ENCODE results near the gene IGSF9.
A peak's percentile ranks its signal among the peaks of the same experiment; 100 is the strongest.

IGSF9 gene

DNA sequence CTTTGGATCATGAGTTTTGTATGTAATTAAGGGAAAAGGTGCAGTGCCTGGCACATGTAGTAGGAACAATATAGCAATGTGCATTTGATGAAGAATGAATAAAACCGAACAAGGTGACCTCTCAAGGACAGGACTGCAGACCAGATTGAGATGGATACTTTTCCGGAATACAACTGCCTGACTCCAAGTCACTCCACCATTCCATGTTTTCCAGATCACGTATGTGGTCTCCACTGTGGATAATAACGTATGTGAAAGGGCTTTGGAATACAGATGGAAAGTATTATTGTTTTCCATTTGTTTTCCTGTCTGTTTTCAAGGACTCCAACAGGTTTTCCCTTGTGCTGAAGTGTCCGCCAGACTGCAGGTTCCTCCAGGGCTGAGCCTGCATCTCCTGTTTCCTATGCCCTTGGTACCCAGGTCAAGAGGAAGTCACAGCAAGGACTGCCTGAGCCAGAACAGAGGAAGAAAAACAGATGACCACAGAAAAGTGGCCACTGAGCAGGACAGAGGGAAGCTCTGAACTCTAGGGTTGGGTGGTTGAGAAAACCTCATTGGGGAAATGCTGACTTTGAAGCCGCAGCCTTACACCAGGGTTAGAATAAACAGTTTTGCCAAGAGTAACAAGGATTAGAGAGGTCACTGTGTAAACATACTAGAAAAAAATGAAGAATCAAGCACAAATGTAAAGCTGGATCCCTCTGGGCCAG lies 49.4 kb downstream of the IGSF9 start:
- DNase-seq: no peak

DNA sequence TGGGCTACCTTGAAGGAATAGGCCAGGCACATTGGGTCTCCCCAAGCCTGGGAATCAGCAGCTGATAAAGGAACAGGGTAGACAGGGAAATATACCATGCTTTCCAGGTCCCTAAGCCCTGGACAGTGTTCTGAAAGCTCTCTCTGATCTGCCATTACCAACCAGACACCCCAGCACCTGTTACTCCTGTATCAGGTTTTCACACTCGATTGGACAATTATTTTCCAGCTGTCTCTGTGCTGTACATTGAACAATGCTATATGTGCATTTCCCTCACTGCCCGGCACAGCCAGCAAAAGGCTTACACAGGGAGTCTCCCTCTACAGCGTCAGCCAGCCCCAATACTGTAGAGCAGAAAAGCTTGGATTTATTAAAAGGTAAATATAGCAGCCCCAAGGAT lies 50.1 kb downstream of the IGSF9 start:
- DNase-seq: no peak

DNA sequence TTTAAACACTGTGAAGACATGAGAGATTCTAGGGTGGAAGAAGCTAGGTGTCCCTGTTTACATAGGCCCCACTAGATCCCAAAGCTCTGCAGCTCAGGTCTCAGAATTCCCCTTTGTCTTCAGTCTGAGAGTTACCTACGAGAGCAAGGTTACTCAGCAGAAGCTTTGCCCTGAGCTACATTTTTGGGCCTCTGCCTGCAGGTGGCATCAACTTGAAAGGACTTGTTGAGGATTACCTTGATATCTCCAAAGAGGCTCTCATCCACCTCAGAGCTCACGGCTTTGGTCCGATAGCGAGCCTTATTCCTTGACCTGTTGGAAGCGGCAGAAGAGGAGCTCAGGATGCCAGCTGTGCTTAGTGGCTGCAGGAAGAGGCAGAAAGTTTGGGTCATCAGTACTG lies 52.5 kb downstream of the IGSF9 start:
- DNase-seq: peak in 1 of 2 donors; percentile 33

DNA sequence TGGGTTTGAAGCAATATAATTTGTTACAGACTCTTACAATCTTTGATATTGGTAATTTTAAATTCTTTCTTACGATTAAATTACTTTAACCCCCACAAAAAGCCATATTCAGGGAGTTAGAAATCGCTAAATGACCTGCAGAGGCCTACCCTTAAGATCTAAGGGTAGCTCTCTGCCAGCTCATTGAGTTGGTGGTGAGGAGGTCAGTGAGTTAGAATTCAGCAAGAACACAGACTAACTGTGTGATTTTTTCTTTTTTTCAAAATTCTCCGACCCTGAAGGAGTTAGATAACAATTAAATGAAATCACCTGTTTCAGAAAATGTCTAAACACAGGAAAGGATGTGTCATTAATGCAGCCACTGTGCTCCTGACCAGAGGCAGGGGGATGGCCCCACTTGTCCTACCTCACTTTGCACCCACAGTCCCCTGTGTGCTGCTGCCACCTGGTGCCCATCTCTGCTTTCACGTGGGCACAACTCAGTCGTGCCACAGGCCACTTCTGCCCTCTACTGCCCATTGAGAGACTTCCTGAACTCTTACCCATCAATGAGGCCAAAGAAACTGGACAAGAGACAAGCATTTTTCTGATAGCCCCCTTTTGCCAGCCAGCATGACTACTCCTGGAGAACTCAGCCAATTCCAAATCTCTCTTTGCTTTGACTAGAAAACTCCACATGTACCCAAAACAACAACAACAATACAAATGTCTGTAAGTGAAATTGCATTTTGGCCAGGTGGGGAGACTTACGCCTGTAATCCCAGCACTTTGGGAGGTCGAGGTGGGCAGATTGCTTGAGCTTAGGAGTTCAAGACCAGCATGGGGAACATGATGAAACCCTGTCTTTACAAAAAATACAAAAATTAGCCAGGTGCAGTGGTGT lies 53.9 kb downstream of the IGSF9 start:
- DNase-seq: peak; percentile 83 to 87

DNA sequence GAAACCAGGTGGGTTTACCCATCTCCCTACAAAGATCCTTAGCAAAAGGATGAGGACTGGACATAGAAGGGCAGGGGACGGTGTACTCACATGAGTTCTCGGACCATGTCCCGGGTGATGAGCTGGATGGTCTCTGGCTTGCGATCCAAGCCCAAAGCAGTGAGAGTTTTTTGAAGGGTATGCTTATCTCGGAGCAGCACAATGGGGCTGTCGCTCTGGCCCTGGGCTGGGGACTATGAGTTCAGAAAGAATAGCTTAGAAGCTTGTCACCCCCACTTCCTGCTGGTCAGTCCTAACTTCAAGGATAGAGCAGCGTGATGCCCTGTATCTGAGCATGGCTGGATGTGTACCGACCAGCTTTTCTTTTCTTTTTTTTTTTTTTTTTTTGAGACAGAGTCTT lies 55.0 kb downstream of the IGSF9 start:
- DNase-seq: no peak

DNA sequence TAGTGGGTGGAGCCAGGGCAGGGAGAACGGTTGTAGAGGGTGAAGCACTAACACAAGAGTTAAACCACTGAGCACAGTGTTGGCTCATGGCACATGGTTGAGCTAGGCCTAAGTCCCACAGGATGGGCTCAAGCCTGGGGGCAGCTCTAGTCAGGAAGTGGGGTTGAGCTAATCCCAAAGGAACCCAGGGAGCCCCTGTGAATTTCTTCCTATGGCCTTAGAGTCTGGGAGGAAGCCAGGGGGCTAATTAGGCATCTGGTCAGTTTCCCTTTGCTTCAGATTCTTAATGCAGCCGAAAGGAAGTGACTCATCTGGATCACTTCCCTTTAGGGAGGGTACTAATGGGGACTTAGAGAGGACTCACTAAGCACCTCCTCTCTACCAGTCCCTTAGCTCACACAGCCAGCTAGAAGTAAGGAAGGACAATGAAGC lies 55.6 kb downstream of the IGSF9 start:
- peak; percentile 28 to 34 for DNase-seq

DNA sequence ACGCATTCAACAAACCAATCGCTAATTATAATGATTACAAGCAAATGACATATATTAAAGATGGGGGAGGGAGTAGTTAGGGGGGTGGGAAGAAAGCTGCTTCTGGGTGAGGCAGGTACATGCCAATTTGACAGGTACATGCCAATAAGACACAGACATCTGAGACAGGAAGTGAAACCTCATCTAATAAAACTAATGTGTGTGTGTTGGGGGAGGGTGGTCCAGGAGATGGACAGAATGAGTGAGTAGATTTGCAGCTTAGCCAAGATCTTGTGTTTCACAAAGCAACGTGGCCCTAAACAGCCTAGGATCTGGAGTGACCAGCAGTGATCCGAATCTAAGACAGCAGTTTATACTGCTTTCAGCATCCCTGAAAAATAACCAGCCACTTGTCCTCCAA lies 56.2 kb downstream of the IGSF9 start:
- no peak for DNase-seq

DNA sequence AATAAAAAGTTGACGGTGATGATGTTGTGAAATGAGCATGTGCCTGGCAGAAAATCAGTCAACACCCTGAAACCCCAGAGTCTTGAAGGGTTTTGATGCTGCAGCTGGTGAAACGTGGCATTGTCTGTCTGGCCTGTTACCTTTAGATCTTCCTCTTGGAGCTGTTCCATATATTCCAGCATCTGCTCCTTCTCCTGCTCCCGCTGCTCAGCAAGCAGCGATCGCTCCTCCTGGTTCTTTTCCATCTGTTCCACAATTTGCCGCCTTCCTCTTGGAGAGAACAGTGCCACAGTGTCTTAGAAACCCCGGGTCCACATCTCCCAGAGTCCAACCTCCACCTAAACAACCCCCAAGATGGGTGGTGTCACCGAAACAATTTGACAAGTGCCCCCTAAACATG lies 61.1 kb downstream of the IGSF9 start:
- no peak for DNase-seq

DNA sequence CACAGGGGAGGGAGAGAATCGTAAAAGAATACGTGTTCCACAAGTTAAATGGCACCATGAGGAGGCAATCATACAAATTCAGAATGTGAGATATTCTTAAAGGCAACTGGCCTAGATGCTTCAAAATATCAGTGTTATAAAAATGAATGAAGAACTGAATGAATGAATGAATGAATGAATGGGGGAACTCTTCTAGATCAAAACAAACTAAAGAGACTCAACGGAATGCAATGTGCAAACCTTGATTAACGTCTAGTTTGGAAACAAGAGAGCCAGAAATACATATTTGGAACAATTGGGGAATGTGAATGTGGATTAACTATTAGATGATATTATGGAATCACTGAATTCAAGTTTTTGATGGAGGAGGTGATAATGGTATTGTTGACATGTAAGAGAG lies 62.3 kb downstream of the IGSF9 start:
- DNase-seq: no peak

DNA sequence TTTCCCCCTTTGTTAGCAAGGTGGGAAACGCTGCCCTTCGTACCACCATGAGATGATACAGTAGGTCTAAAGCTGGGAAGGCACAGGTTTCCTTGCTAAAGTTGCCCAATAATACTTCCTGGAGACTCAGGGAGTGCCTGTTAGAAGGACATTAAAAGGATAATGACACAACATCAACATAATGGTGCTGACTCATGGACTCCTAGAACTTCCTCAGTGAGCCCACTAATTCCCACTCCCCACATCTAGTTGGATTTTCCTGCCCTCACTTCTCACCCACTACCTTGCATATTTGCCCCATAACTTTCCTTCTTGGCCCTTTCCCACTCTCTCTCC lies 62.9 kb downstream of the IGSF9 start:
- DNase-seq: no peak

DNA sequence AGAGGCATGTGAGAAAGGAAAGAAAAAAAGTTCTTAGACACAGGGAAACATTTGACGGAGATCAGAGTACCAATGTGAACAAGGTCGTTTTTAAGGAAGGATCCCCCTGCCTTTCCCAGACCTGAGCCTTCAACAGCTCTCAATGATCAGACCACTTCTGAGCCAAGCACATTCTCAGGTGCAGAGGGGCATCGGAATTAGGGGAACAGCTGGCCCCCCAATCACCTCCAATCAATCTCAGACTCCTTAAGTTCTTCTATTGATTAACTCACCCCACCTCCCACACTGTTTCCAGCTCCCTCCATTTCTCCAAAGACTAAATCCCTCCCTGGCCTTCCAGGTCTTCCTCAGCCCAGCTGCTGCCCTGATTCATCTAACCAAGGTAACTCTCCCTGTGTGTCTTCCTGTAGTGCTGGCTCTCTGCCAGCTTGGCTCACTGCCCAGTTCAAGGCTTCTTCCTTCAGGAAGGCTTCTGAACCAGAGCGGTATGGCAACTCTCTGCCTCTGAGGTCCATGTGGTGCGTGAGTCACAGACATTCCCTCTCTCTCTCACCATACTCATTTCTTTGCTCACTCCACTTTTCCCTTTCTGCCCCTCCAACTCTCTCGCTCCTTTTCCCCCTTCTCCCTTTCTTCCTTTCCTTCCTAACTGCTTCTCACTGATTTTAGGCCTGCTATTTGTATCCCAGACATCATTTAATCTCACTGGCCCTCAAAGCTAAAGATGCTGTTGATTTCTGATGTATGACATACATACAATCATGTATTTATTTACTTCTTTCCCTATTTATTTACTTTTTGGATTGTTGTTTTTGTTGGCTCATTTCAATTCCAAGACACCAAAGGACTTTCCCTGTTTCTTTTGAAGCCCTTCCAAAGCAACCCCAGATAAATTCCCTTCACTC lies 63.5 kb downstream of the IGSF9 start:
- peak; percentile 41 to 48 for DNase-seq

DNA sequence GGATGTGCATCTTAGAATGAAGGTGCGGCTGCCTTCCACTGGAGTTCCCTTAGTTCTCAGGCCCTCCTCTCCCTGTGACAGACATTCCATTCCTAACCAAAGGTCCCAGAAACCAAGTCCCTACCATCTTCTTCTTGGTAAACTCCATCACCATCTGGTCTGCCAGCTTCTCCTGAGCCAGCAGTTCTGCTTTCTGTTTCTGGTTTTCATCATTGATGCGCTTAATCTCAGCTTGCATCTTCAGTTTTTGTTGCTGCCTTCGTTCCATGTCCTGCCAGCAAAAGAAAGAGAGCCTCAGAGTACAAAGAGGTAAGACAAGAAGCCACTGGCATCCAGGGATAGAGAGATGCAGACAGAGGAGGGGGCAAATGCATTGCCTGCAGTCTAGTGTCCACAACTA lies 65.0 kb downstream of the IGSF9 start:
- DNase-seq: no peak

DNA sequence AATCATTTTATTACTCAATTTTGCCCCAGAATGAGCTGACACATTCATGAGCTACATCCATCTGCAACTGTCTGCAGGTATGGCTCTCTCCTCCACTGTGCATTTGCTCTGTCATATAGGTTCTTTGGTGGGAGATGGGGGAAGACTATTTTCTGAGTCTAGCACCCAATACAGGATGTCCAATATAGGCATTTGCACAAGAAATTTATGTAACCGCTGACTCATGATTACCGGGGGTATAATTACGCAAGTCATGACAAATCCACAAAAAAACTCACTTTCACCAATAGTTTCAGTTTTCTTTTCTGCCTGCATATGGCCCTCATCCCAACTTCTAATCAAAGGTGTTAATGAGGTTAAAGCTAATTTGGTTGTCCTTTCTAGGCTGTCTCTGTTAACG lies 65.4 kb downstream of the IGSF9 start:
- DNase-seq: peak in 1 of 2 donors; percentile 16

DNA sequence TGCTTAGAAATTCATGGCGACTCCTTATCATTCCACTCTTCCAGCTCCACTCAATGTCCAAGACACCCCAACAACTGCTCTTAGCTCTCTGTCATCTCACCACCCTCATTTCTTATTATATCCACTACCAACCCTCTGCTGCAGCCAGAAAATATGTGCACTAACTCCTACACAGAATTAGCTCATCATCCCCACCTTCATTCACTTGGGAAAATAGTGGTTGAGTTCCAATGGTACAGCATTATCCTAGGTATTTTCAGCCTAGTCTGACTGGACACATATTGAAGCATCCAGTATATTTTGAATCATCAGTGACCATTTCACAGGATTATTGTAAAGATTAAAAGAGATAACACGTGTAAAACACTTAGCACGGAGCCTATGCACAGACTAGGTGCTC lies 66.3 kb downstream of the IGSF9 start:
- DNase-seq: no peak

DNA sequence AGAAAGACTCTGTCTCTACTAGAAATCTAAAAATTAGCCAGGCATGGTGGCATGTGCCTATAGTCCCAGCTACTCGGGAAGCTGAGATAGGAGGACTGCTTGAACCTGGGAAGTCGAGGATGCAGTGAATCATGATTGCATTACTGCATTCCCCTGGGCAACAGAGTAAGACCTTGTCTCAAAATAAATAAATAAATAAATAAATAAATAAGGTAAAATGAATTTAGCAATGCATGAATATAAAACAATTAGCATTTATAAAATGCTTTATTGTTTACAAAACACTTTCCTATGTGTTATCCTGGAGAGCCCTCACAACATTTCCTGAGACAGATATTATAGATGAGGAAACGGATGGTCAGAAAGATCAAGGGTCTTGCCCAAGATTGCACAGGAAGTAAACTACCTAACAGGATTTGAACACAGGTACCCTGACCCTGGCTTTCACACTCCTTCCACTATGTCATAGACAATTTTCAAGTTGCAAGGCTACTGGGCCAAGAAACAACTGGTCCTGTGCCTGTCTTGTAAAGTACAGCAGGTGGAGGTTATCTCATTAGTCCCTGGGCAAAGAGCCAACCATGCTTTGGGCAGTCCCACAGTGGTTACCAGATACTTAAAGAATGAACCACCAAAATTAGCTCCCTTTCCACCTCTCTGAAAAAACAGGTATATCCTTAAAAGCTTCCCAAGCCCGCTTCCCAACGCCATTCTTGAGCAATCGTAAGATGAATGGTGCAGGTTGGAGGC lies 67.5 kb downstream of the IGSF9 start:
- DNase-seq: no peak

Data from CD4-positive, alpha-beta T cell treated with Interferon alpha-2 for 1 hour (primary cell).